HepG2 (cell line): ENCODE measurements around the gene RELB. TPM values are rescaled to one million over a fixed set of nuclear protein-coding genes. Genes with fewer than 3 reads are reported as not detected.

ENCODE experiments used
- AGO2 ChIP-seq: fragments of 200-400 bp; formaldehyde crosslinking; optimal IDR thresholded peaks from 2 replicates; pipeline ENCODE3; 2017; ENCODE audit warnings: mild to moderate bottlenecking, low read depth, low read length, moderate library complexity
- GTF2F1 ChIP-seq: fragments of 150-350 bp; IDR thresholded peaks from 2 replicates; pipeline ENCODE4 v1.6.1; 2014; ENCODE audit warnings: low read length
- HDAC1 ChIP-seq: sonication (generic); formaldehyde crosslinking; IDR thresholded peaks from 2 replicates; pipeline ENCODE4 v1.5.1; 2020; ENCODE audit warnings: mild to moderate bottlenecking, missing genetic modification reagents
- HNRNPK ChIP-seq: fragments of 200-400 bp; formaldehyde crosslinking; IDR thresholded peaks from 2 replicates; pipeline ENCODE4 v1.6.1; 2018; ENCODE audit warnings: low read length, low read depth, moderate library complexity, mild to moderate bottlenecking; ENCODE audit not compliant: poor library complexity, severe bottlenecking
- JUN ChIP-seq: sonication (generic); formaldehyde crosslinking; IDR thresholded peaks from 2 replicates; pipeline ENCODE4 v1.4.0; 2020; ENCODE audit warnings: mild to moderate bottlenecking, missing genetic modification reagents
- NFKBIZ ChIP-seq: IDR thresholded peaks from 2 replicates; pipeline ENCODE4 v1.6.1; 2018; ENCODE audit warnings: missing genetic modification reagents, missing compliant biosample characterization
- PHB2 ChIP-seq: fragments of 450-650 bp; IDR thresholded peaks from 2 replicates; pipeline ENCODE4 v1.6.1; 2018; ENCODE audit not compliant: partially characterized antibody
- TOPORS ChIP-seq: sonication (generic); formaldehyde crosslinking; IDR thresholded peaks from 2 replicates; pipeline ENCODE4 v1.8.0; 2023; ENCODE audit warnings: mild to moderate bottlenecking, missing genetic modification reagents
- U2AF1 ChIP-seq: fragments of 200-400 bp; formaldehyde crosslinking; optimal IDR thresholded peaks from 2 replicates; pipeline ENCODE3; 2017; ENCODE audit warnings: mild to moderate bottlenecking, low read depth, low read length
- ZFP90 ChIP-seq: sonication (generic); formaldehyde crosslinking; IDR thresholded peaks from 2 replicates; pipeline ENCODE4 v1.8.0; 2022; ENCODE audit warnings: missing genetic modification reagents, mild to moderate bottlenecking, inconsistent platforms, borderline replicate concordance
- ZZZ3 ChIP-seq: sonication (generic); formaldehyde crosslinking; IDR thresholded peaks from 2 replicates; pipeline ENCODE4 v1.4.0; 2020; ENCODE audit warnings: missing genetic modification reagents, mild to moderate bottlenecking, borderline replicate concordance
- polyA plus RNA-seq, 8 experiments: library from polyadenylated mRNA; depleted of rRNA in 3 of 8; stranded (reverse) in 7 of 8; unstranded in 1 of 8; fragments of >200 nt; fragmentation: Illumina TruSeq in 4 of 8; extraction: Trizol in 4 of 8; gene quantifications; 2 replicates each; pipeline versions ENCODE4 v1.2.1 to v1.2.3, GENCODE V29; 2011 to 2016; ENCODE audit warnings: low read depth in 4 of 8, missing spikeins in 1 of 8, mixed read lengths in 1 of 8; ENCODE audit not compliant: insufficient read depth in 1 of 8
- total RNA-seq, 5 experiments: library from RNA; depleted of rRNA; stranded (reverse); fragments of >200 nt; fragmentation: Illumina TruSeq; extraction: Trizol; gene quantifications; 2 replicates each; pipeline ENCODE4 v1.2.3, GENCODE V29; 2016; ENCODE audit warnings: low read depth in 1 of 5
- TF ChIP-seq, protein P1 (sequence below), 2 experiments: fragments of 450-650 bp in 1 of 2; sonication (generic) in 1 of 2; formaldehyde crosslinking in 1 of 2; IDR thresholded peaks; 2 replicates each; pipeline versions ENCODE4 v1.6.1 to v1.8.0; 2016 to 2022; ENCODE audit warnings: antibody characterized with exemption in 1 of 2, mild to moderate bottlenecking in 1 of 2, missing genetic modification reagents in 1 of 2
- TF ChIP-seq, protein P2 (sequence below): sonication (generic); formaldehyde crosslinking; conservative IDR thresholded peaks from 2 replicates; pipeline ENCODE4 v1.4.0; 2020; ENCODE audit warnings: missing genetic modification reagents
- TF ChIP-seq, protein P3 (sequence below): sonication (generic); formaldehyde crosslinking; IDR thresholded peaks from 2 replicates; pipeline ENCODE4 v1.4.0; 2020; ENCODE audit warnings: missing genetic modification reagents, borderline replicate concordance

RELB gene
- total and polyA plus RNA-seq, 2 of the 13 experiments (the other 11 are each of a cell fraction or from before 2014, with no cell fraction given), result 1.9 to 3.5 TPM

DNA sequence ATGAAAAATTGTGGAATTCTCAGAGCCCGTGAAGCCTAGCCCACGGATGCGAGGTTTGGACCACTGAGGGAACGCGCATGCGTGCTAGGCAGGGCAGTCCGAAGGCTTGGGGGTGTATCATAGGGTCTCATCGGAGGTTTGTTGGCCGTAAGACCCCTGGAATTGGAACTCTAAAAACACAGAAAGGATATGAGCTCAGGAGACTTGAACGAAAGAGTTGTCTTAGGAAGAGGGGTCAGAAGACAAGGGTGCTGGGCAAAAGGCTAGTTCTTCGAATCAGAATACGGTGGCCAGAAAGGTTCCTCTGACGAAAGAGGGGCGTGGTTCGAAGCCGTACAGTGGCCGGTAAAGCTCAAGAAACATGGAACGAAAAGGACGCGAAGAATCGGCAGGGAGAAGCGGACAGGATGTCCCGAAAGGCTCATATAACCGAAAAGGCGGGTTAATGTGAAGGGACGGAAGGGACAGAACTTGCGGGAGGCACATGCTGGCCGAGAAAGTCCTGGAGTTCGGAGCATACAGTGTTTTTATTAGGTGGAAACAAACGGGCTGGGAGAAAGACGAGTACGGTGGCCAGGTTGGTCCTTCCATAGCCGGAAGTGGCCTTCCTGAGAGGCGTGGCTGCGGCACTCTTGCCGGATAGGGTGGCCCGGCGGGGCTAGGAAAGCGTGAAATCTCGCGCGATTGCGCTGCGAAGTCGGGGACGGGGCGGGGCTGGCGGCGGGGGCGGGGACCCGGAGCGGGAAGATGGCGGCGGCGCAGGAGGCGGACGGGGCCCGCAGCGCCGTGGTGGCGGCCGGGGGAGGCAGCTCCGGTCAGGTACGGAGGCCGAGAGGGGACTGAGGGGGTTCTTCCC lies 46.4 kb upstream of the RELB start, which contains the start of gene CLPTM1 (continued):
- TF ChIP-seq HNRNPK (peak; percentile 41), TOPORS (peak; percentile 65), GTF2F1 (no peak), HDAC1 (CRISPR knock-in tag) (peak; percentile 85), JUN (CRISPR knock-in tag) (no peak), ZFP90 (no peak), U2AF1 (no peak), PHB2 (no peak), AGO2 (no peak), NFKBIZ (CRISPR knock-in tag) (no peak), ZZZ3 (CRISPR knock-in tag) (peak; percentile 31; the same call in 1 of the 2 replicates)
- TF ChIP-seq, protein P1, sequence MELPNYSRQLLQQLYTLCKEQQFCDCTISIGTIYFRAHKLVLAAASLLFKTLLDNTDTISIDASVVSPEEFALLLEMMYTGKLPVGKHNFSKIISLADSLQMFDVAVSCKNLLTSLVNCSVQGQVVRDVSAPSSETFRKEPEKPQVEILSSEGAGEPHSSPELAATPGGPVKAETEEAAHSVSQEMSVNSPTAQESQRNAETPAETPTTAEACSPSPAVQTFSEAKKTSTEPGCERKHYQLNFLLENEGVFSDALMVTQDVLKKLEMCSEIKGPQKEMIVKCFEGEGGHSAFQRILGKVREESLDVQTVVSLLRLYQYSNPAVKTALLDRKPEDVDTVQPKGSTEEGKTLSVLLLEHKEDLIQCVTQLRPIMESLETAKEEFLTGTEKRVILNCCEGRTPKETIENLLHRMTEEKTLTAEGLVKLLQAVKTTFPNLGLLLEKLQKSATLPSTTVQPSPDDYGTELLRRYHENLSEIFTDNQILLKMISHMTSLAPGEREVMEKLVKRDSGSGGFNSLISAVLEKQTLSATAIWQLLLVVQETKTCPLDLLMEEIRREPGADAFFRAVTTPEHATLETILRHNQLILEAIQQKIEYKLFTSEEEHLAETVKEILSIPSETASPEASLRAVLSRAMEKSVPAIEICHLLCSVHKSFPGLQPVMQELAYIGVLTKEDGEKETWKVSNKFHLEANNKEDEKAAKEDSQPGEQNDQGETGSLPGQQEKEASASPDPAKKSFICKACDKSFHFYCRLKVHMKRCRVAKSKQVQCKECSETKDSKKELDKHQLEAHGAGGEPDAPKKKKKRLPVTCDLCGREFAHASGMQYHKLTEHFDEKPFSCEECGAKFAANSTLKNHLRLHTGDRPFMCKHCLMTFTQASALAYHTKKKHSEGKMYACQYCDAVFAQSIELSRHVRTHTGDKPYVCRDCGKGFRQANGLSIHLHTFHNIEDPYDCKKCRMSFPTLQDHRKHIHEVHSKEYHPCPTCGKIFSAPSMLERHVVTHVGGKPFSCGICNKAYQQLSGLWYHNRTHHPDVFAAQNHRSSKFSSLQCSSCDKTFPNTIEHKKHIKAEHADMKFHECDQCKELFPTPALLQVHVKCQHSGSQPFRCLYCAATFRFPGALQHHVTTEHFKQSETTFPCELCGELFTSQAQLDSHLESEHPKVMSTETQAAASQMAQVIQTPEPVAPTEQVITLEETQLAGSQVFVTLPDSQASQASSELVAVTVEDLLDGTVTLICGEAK (IDR thresholded peaks at IDR 0.05), result no peak
- TF ChIP-seq, protein P1 (CRISPR knock-in tag; IDR thresholded peaks at IDR 0.05), result no peak; the same call in 1 of the 2 replicates
- TF ChIP-seq, protein P2, sequence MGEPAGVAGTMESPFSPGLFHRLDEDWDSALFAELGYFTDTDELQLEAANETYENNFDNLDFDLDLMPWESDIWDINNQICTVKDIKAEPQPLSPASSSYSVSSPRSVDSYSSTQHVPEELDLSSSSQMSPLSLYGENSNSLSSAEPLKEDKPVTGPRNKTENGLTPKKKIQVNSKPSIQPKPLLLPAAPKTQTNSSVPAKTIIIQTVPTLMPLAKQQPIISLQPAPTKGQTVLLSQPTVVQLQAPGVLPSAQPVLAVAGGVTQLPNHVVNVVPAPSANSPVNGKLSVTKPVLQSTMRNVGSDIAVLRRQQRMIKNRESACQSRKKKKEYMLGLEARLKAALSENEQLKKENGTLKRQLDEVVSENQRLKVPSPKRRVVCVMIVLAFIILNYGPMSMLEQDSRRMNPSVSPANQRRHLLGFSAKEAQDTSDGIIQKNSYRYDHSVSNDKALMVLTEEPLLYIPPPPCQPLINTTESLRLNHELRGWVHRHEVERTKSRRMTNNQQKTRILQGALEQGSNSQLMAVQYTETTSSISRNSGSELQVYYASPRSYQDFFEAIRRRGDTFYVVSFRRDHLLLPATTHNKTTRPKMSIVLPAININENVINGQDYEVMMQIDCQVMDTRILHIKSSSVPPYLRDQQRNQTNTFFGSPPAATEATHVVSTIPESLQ (CRISPR knock-in tag), result no peak
- TF ChIP-seq, protein P3, sequence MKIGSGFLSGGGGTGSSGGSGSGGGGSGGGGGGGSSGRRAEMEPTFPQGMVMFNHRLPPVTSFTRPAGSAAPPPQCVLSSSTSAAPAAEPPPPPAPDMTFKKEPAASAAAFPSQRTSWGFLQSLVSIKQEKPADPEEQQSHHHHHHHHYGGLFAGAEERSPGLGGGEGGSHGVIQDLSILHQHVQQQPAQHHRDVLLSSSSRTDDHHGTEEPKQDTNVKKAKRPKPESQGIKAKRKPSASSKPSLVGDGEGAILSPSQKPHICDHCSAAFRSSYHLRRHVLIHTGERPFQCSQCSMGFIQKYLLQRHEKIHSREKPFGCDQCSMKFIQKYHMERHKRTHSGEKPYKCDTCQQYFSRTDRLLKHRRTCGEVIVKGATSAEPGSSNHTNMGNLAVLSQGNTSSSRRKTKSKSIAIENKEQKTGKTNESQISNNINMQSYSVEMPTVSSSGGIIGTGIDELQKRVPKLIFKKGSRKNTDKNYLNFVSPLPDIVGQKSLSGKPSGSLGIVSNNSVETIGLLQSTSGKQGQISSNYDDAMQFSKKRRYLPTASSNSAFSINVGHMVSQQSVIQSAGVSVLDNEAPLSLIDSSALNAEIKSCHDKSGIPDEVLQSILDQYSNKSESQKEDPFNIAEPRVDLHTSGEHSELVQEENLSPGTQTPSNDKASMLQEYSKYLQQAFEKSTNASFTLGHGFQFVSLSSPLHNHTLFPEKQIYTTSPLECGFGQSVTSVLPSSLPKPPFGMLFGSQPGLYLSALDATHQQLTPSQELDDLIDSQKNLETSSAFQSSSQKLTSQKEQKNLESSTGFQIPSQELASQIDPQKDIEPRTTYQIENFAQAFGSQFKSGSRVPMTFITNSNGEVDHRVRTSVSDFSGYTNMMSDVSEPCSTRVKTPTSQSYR, result no peak; the same call in 1 of the 2 replicates
